H1 (cell line): ENCODE data around the gene FGF14.

Experiments
- CBX5 ChIP-seq: fragments of 300-800, 300-1000 bp; sonication (generic); IDR thresholded peaks from 2 replicates; pipeline ENCODE4 v1.7.1; 2016; ENCODE audit warnings: antibody characterized with exemption, low read length, low read depth
- CEBPB ChIP-seq: IDR thresholded peaks from 2 replicates; pipeline ENCODE4 v1.6.1; 2012; ENCODE audit warnings: low read depth, low read length
- CHD2 ChIP-seq: IDR thresholded peaks from 2 replicates; pipeline ENCODE4 v1.6.1; 2012; ENCODE audit warnings: low read length, improper control_type of control experiment
- EP300 ChIP-seq, 2 experiments: IDR thresholded peaks; 1 replicate in 1 of 2; 2 replicates in 1 of 2; pipeline ENCODE4 v1.6.1; 2011 to 2012; ENCODE audit warnings: low read depth in 2 of 2, low read length in 2 of 2, mild to moderate bottlenecking in 2 of 2, borderline replicate concordance in 1 of 2, inconsistent platforms in 1 of 2, moderate library complexity in 1 of 2
- EZH2 ChIP-seq: fragments of 200-600 bp; sonication (generic); IDR thresholded peaks from 2 replicates; pipeline ENCODE4 v1.7.1; 2012; ENCODE audit warnings: low read depth, mild to moderate bottlenecking, moderate library complexity, low read length, inconsistent platforms; ENCODE audit not compliant: severe bottlenecking
- SRF ChIP-seq: IDR thresholded peaks from 2 replicates; pipeline ENCODE4 v1.6.1; 2011; ENCODE audit warnings: mild to moderate bottlenecking, low read depth, low read length, moderate library complexity
- TF ChIP-seq, protein P1 (sequence below), 3 experiments: IDR thresholded peaks; 1 replicate in 2 of 3; 2 replicates in 1 of 3; pipeline versions ENCODE4 v1.5.1 to v1.6.1; 2011; ENCODE audit warnings: low read length in 3 of 3, mild to moderate bottlenecking in 3 of 3, inconsistent platforms in 2 of 3, low read depth in 1 of 3, moderate library complexity in 1 of 3; ENCODE audit not compliant: insufficient read depth in 1 of 3; ENCODE audit errors: control extremely low read depth in 1 of 3

DNA sequence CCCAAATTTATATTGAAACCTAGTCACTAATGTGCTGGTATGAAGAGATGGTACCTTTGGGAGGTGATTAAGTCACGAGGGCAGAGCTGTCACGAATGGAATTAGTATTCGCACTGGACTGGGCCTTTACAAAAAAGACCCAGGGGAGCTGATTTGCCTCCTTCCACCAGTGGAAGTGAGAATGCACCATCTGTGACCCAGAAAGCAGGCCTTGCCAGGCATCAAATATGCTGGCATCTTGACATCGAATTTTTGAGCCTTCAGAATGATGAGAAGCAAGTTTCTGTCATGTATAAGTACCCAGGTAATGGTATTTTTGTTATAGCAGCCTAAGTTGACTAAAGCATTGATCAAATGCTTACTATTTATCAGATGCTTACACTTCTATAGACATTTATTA is 373.6 kb downstream of the FGF14 start:
- TF ChIP-seq SRF (no peak), CHD2 (no peak), EZH2 (no peak), CBX5 (no peak), EP300 (IDR thresholded peaks at IDR 0.05; ENCODE audit: borderline replicate concordance in 1 of 2, low read depth in 2 of 2, low read length in 2 of 2) (no peak), CEBPB (no peak)
- TF ChIP-seq, protein P1, sequence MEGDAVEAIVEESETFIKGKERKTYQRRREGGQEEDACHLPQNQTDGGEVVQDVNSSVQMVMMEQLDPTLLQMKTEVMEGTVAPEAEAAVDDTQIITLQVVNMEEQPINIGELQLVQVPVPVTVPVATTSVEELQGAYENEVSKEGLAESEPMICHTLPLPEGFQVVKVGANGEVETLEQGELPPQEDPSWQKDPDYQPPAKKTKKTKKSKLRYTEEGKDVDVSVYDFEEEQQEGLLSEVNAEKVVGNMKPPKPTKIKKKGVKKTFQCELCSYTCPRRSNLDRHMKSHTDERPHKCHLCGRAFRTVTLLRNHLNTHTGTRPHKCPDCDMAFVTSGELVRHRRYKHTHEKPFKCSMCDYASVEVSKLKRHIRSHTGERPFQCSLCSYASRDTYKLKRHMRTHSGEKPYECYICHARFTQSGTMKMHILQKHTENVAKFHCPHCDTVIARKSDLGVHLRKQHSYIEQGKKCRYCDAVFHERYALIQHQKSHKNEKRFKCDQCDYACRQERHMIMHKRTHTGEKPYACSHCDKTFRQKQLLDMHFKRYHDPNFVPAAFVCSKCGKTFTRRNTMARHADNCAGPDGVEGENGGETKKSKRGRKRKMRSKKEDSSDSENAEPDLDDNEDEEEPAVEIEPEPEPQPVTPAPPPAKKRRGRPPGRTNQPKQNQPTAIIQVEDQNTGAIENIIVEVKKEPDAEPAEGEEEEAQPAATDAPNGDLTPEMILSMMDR (IDR thresholded peaks at IDR 0.05; ENCODE audit: control extremely low read depth in 1 of 3, insufficient read depth in 1 of 3, low read depth in 1 of 3, low read length in 3 of 3), result no peak
